Activated T-cell treated with anti-CD3 and anti-CD28 coated beads, Interleukin-2, amount 50 U/mL, for 24 hours (primary cell): Measurements from ENCODE around the gene TTLL9.

Source experiments
- DNase-seq: peaks from one replicate; pipeline ENCODE4 v3.0.0-alpha.2; 2020
- H3K27ac Mint-ChIP-seq: 2 replicates; pipeline ENCODE4 v1.8.0; 2020; ENCODE audit warnings: mild to moderate bottlenecking, mixed read lengths
- H3K27me3 Mint-ChIP-seq: 2 replicates; pipeline ENCODE4 v1.8.0; 2020; ENCODE audit warnings: mixed read lengths
- H3K36me3 Mint-ChIP-seq: 2 replicates; pipeline ENCODE4 v1.8.0; 2020; ENCODE audit warnings: low read depth, mixed read lengths
- H3K4me1 Mint-ChIP-seq: 2 replicates; pipeline ENCODE4 v1.8.0; 2020; ENCODE audit warnings: low read depth, mixed read lengths
- H3K4me3 Mint-ChIP-seq: 2 replicates; pipeline ENCODE4 v1.8.0; 2020; ENCODE audit warnings: mild to moderate bottlenecking, moderate library complexity, mixed read lengths
- H3K9me3 Mint-ChIP-seq: 2 replicates; pipeline ENCODE4 v1.8.0; 2020; ENCODE audit warnings: mixed read lengths

TTLL9 gene

GRCh38 chr20:31968291-31969126, 98.1 kb downstream of the TTLL9 start:
- peak overlapping the region; percentile 79 for H3K4me3 Mint-ChIP-seq
- peaks cover 72% of the 10 kb centered on the region for H3K27me3 Mint-ChIP-seq
- H3K9me3 Mint-ChIP-seq: no peaks in the 10 kb centered on the region
- no peak overlapping the region for H3K27ac Mint-ChIP-seq
- peak; percentile 90 for DNase-seq
- peaks cover 5% of the 10 kb centered on the region for H3K4me1 Mint-ChIP-seq
- no peaks in the 10 kb centered on the region for H3K36me3 Mint-ChIP-seq

GRCh38 chr20:31969991-31970390, 99.6 kb downstream of the TTLL9 start:
- H3K27me3 Mint-ChIP-seq: peaks cover 64% of the 10 kb centered on the region
- H3K27ac Mint-ChIP-seq: no peak overlapping the region
- no peak for DNase-seq
- H3K9me3 Mint-ChIP-seq: no peaks in the 10 kb centered on the region
- H3K36me3 Mint-ChIP-seq: no peaks in the 10 kb centered on the region
- peaks cover 5% of the 10 kb centered on the region for H3K4me1 Mint-ChIP-seq
- H3K4me3 Mint-ChIP-seq: no peak overlapping the region

- Mint-ChIP-seq H3K27me3 (peaks cover 53% of the 10 kb centered on the region), H3K36me3 (no peaks in the 10 kb centered on the region), H3K4me1 (peaks cover 3% of the 10 kb centered on the region), H3K9me3 (no peaks in the 10 kb centered on the region), H3K4me3 (no peak overlapping the region), H3K27ac (no peak overlapping the region)
- DNase-seq: no peak
These were observed 102.1 kb downstream of the TTLL9 start for GRCh38 chr20:31972471-31973021.

- H3K9me3 Mint-ChIP-seq: no peaks in the 10 kb centered on the region
These were observed 103.9 kb downstream of the TTLL9 start for GRCh38 chr20:31974296-31974695.

GRCh38 chr20:31974951-31975487, 104.6 kb downstream of the TTLL9 start:
- peaks cover 42% of the 10 kb centered on the region for H3K27me3 Mint-ChIP-seq
- H3K4me3 Mint-ChIP-seq: no peak overlapping the region
- no peak overlapping the region for H3K27ac Mint-ChIP-seq
- DNase-seq: no peak
- no peaks in the 10 kb centered on the region for H3K9me3 Mint-ChIP-seq
- no peaks in the 10 kb centered on the region for H3K36me3 Mint-ChIP-seq
- H3K4me1 Mint-ChIP-seq: no peaks in the 10 kb centered on the region

More at GRCh38 chr20:31974296-31974695, 103.9 kb downstream of the TTLL9 start:
- Mint-ChIP-seq H3K36me3 (no peaks in the 10 kb centered on the region), H3K4me3 (no peak overlapping the region), H3K4me1 (no peaks in the 10 kb centered on the region), H3K27me3 (peaks cover 44% of the 10 kb centered on the region), H3K27ac (no peak overlapping the region)
- no peak for DNase-seq

- no peak for DNase-seq
- Mint-ChIP-seq H3K27ac (no peak overlapping the region), H3K4me1 (no peaks in the 10 kb centered on the region), H3K4me3 (no peak overlapping the region), H3K27me3 (peaks cover 34% of the 10 kb centered on the region), H3K36me3 (no peaks in the 10 kb centered on the region), H3K9me3 (no peaks in the 10 kb centered on the region)
These were observed 105.4 kb downstream of the TTLL9 start for GRCh38 chr20:31975874-31976273.

- Mint-ChIP-seq H3K36me3 (no peaks in the 10 kb centered on the region), H3K9me3 (no peaks in the 10 kb centered on the region), H3K27ac (no peak overlapping the region), H3K4me3 (no peak overlapping the region), H3K4me1 (no peaks in the 10 kb centered on the region), H3K27me3 (peaks cover 32% of the 10 kb centered on the region)
- no peak for DNase-seq
These were observed 106.6 kb downstream of the TTLL9 start for GRCh38 chr20:31977080-31977479.

- no peak for DNase-seq
- no peak overlapping the region for H3K4me3 Mint-ChIP-seq
- no peak overlapping the region for H3K27ac Mint-ChIP-seq
- H3K9me3 Mint-ChIP-seq: no peaks in the 10 kb centered on the region
- peaks cover 27% of the 10 kb centered on the region for H3K27me3 Mint-ChIP-seq
- H3K4me1 Mint-ChIP-seq: no peaks in the 10 kb centered on the region
- H3K36me3 Mint-ChIP-seq: no peaks in the 10 kb centered on the region
These were observed 109.4 kb downstream of the TTLL9 start for GRCh38 chr20:31979713-31980426.

GRCh38 chr20:31981784-31982183, 111.3 kb downstream of the TTLL9 start:
- DNase-seq: no peak
- Mint-ChIP-seq H3K27ac (no peak overlapping the region), H3K9me3 (no peaks in the 10 kb centered on the region), H3K4me1 (no peaks in the 10 kb centered on the region), H3K4me3 (no peak overlapping the region), H3K27me3 (peaks cover 17% of the 10 kb centered on the region), H3K36me3 (no peaks in the 10 kb centered on the region)

- Mint-ChIP-seq H3K36me3 (no peaks in the 10 kb centered on the region), H3K4me3 (no peak overlapping the region), H3K9me3 (no peaks in the 10 kb centered on the region), H3K27ac (no peak overlapping the region), H3K27me3 (peaks cover 10% of the 10 kb centered on the region), H3K4me1 (peaks cover 2% of the 10 kb centered on the region)
- DNase-seq: no peak
These were observed 114.6 kb downstream of the TTLL9 start for GRCh38 chr20:31984981-31985471.

GRCh38 chr20:31987744-31988143, 117.3 kb downstream of the TTLL9 start:
- Mint-ChIP-seq H3K36me3 (no peaks in the 10 kb centered on the region), H3K4me3 (no peak overlapping the region), H3K9me3 (no peaks in the 10 kb centered on the region), H3K4me1 (peaks cover 2% of the 10 kb centered on the region), H3K27me3 (peaks cover 3% of the 10 kb centered on the region), H3K27ac (no peak overlapping the region)
- no peak for DNase-seq

- H3K36me3 Mint-ChIP-seq: no peaks in the 10 kb centered on the region
- H3K27ac Mint-ChIP-seq: no peak overlapping the region
- H3K27me3 Mint-ChIP-seq: peaks cover 3% of the 10 kb centered on the region
These were observed 118.1 kb downstream of the TTLL9 start for GRCh38 chr20:31988430-31989015.

GRCh38 chr20:31989030-31989645, 118.7 kb downstream of the TTLL9 start:
- no peak for DNase-seq
- Mint-ChIP-seq H3K27me3 (peaks cover 9% of the 10 kb centered on the region), H3K36me3 (no peaks in the 10 kb centered on the region), H3K4me1 (peaks cover 2% of the 10 kb centered on the region), H3K27ac (no peak overlapping the region), H3K4me3 (no peak overlapping the region), H3K9me3 (no peaks in the 10 kb centered on the region)

More at GRCh38 chr20:31988430-31989015, 118.1 kb downstream of the TTLL9 start:
- DNase-seq: no peak
- Mint-ChIP-seq H3K9me3 (no peaks in the 10 kb centered on the region), H3K4me3 (no peak overlapping the region), H3K4me1 (peaks cover 2% of the 10 kb centered on the region)
